Subcutaneous abdominal adipose tissue (tissue), 5 donors: Measurements from ENCODE around the gene BLOC1S5.

Experiments used
- H3K27ac ChIP-seq: one replicate; pipeline ENCODE4 v1.7.0; 2013; ENCODE audit warnings: low read depth, mild to moderate bottlenecking, inconsistent platforms, low read length, moderate library complexity
- H3K27me3 ChIP-seq, 5 donors: one replicate each; pipeline ENCODE4 v1.7.0; 2013; ENCODE audit warnings: low read length in 5 of 5, inconsistent platforms in 1 of 5; ENCODE audit not compliant: control insufficient read depth in 5 of 5, insufficient read depth in 4 of 5
- H3K36me3 ChIP-seq, 5 donors: one replicate each; pipeline ENCODE4 v1.7.0; 2013; ENCODE audit warnings: low read length in 5 of 5; ENCODE audit not compliant: control insufficient read depth in 5 of 5, insufficient read depth in 5 of 5
- H3K4me1 ChIP-seq, 5 donors: one replicate each; pipeline ENCODE4 v1.7.0; 2013; ENCODE audit warnings: low read length in 5 of 5, mild to moderate bottlenecking in 3 of 5, moderate library complexity in 1 of 5; ENCODE audit not compliant: control insufficient read depth in 5 of 5, insufficient read depth in 5 of 5
- H3K4me3 ChIP-seq, 5 donors: one replicate each; pipeline ENCODE4 v1.7.0; 2013; ENCODE audit warnings: low read length in 5 of 5, low read depth in 1 of 5
- H3K9ac ChIP-seq, 5 donors: one replicate each; pipeline ENCODE4 v1.7.0; 2013; ENCODE audit warnings: low read length in 5 of 5, mild to moderate bottlenecking in 4 of 5, moderate library complexity in 3 of 5
- H3K9me3 ChIP-seq, 5 donors: one replicate each; pipeline ENCODE4 v1.7.0; 2013; ENCODE audit warnings: low read length in 5 of 5; ENCODE audit not compliant: control insufficient read depth in 5 of 5
- donor health status: healthy.
- donor health status: healthy.
- donor health status: healthy.
- donor health status: healthy.
- donor health status: healthy.

The BLOC1S5 gene

DNA sequence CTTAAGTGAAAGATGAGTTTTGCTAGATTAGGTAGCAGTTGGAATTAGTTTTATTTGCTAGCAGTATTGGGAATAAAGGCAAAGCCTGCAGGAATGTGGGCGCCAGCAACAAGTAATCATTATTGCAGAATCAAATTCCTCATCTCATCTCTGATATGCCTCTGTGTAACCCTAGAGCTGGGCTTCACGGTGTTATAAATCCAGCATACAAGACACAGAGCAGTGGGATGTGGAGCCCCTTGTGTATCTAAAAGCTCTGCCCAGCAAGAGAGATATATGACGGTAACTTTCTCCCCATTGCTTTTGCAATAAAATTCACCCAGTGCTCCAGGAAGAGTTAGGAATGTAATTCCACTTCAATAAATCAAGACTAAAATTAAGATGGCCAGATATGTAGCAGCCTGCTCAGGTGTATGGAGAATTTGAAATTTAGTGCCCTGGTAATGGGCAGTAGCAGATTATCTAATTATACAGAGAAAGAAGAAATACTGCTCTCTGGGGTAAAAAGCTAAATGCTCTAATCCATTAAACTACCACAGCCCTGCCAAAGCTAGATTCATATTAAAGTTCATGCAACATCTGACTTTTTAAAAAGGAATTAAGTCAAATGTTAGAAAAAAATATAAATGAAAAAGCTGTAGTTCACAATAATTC, 5.6 kb upstream of the BLOC1S5 start:
- Histone ChIP-seq H3K36me3 (no peaks in the 10 kb centered on the region), H3K4me3 (no peak overlapping the region), H3K27ac (peak overlapping the region; percentile 12), H3K27me3 (no peaks in the 10 kb centered on the region), H3K9ac (no peak overlapping the region), H3K9me3 (no peaks in the 10 kb centered on the region), H3K4me1 (peaks cover under 1 to 18% (median 9%) of the 10 kb centered on the region in 5 donors)

DNA sequence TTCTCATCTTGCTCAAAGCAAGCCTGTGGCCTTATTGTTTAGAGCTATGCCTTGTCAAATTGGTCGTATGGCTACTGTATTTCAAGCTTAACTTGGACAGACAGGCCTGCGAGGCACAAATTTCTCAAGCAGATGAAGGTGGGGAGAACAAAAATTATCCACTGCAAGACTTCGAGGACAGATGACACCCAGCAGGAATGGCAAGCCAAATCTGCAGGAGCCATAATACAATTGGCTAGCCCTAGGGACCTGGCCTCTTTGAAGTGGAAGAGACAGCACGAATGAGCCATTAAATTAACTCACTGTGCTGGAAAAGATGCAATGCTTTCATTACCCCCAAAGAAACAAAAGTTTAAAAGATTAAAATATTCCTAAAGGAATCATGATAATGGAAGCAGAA, 5.0 kb upstream of the BLOC1S5 start:
- H3K4me1 ChIP-seq = peaks cover 1 to 22% (median 13%) of the 10 kb centered on the region in 5 donors
- H3K4me3 ChIP-seq = no peak overlapping the region
- no peaks in the 10 kb centered on the region for H3K27me3 ChIP-seq
- no peaks in the 10 kb centered on the region for H3K36me3 ChIP-seq
- H3K9ac ChIP-seq = no peak overlapping the region
- H3K27ac ChIP-seq = no peak overlapping the region
- no peaks in the 10 kb centered on the region for H3K9me3 ChIP-seq

DNA sequence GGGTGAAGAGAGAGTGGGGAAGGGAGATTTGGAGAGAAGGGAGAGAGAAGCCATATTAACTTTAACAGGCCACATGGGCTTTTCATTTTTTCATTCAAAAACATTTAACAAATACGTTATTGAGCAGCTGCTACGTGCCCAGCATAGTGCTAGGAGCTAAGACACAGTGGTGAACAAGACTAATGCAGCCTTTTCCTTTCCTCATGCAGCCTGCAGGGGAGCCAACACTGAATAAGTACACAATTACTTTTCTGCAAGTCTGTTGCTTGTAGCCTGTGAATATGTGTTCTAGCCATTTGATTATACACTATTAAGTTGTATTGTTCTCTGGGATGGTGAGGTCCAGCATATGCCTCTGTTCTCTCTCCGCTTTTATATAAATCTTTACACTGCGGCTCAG, 1.9 kb upstream of the BLOC1S5 start:
- Histone ChIP-seq H3K4me1 (peaks cover 1 to 29% (median 21%) of the 10 kb centered on the region in 5 donors), H3K4me3 (no peak overlapping the region), H3K36me3 (peaks cover 4 to 9% (median 4%) of the 10 kb centered on the region in 5 donors), H3K9ac (no peak overlapping the region), H3K27me3 (no peaks in the 10 kb centered on the region), H3K9me3 (no peaks in the 10 kb centered on the region), H3K27ac (no peak overlapping the region)

DNA sequence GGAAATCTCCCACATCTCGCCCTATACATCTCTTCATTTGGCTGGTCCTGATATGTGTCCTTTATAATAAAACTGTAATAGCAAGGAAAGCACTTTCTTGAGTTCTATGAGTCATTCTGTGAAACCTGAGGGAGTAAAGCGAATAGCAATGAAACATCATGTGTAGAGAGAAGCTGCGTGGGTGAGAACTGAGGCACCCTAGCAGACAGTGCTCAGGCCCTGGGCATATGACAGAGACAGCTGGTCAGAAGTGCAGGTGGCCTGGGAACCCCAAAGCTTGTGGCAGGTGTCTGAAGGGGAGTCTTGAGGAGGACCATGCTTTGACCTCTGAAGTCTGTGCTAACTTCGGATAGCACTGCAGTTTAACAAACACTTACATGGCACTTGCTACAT, 1.3 kb upstream of the BLOC1S5 start:
- peaks cover 4 to 9% (median 5%) of the 10 kb centered on the region in 5 donors for H3K36me3 ChIP-seq
- no peak overlapping the region for H3K9ac ChIP-seq
- no peaks in the 10 kb centered on the region for H3K27me3 ChIP-seq
- H3K9me3 ChIP-seq = no peaks in the 10 kb centered on the region
- H3K4me3 ChIP-seq = no peak overlapping the region
- no peak overlapping the region for H3K27ac ChIP-seq
- peaks cover 1 to 29% (median 21%) of the 10 kb centered on the region in 5 donors for H3K4me1 ChIP-seq

DNA sequence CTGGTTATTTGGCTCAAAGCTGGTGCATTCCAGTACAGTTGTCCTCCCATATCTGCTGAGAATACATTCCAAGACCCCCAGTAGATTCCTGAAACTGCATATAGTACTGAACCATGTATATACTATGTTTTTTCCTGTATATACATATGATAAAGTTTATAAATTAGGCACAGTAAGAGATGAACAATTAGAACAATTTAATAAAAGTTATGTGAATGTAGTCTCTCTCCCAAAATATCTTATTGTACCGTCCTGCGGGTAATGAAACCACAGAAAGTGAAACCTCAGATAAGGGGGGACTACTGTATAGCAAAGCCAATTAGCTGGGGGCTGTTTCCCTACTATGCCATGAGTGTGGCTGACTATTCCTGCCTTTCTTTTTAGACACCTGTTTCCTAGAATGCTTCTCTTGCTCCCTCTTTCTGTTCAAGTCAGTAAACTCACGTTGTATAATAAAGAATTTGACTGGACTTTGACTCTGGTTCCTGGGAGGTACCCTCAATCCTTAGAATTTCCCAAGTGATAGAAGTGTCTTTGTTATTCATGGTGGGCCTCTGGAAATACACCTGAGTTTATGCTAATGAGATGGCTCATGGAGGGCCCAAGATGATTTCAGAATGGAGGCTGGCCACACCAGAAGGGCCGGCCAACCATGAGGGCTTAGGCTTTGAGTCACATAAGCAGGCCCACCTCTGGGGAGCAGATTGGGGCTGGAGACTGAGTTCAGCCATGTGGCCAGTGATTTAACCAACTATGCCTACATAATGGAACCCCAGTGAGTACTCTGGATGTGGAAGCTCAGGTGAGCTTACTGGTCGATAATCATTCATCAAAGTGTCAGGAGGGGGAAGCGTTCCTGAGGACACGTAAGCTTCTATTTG, 689 bp upstream of the BLOC1S5 start:
- H3K4me1 ChIP-seq = peaks cover 1 to 23% (median 20%) of the 10 kb centered on the region in 5 donors
- no peaks in the 10 kb centered on the region for H3K27me3 ChIP-seq
- peak overlapping the region in 4 of 5 donors; percentile 49 to 91 (median 72) for H3K9ac ChIP-seq
- no peaks in the 10 kb centered on the region for H3K9me3 ChIP-seq
- H3K27ac ChIP-seq = peak overlapping the region; percentile 82
- H3K4me3 ChIP-seq = peak overlapping the region; percentile 65 to 98 (median 94)
- H3K36me3 ChIP-seq = peaks cover 7 to 15% (median 8%) of the 10 kb centered on the region in 5 donors

DNA sequence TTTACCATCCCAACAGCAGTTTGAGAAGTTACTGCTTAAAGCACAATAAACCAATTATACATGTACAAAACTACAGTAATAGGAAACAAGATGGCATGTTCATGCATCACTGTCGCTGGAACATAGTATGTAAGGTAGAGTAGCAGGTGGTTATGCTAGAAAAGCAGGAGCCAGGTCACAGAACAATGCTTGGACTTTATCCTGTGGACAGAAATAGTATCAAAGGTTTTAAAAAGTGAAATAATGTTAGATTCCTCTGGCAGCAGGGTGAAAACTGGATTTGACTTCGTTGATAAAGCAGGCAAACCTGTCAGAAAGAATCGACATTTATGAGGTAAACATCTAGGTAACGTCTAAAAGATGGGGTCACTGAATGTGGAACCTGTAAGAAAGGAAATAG, 2.5 kb downstream of the BLOC1S5 start:
- Histone ChIP-seq H3K27ac (no peak overlapping the region), H3K9ac (no peak overlapping the region), H3K4me1 (peaks cover 3 to 20% (median 11%) of the 10 kb centered on the region in 5 donors), H3K9me3 (no peaks in the 10 kb centered on the region), H3K36me3 (peaks cover 8 to 28% (median 10%) of the 10 kb centered on the region in 5 donors), H3K27me3 (no peaks in the 10 kb centered on the region), H3K4me3 (no peak overlapping the region)

DNA sequence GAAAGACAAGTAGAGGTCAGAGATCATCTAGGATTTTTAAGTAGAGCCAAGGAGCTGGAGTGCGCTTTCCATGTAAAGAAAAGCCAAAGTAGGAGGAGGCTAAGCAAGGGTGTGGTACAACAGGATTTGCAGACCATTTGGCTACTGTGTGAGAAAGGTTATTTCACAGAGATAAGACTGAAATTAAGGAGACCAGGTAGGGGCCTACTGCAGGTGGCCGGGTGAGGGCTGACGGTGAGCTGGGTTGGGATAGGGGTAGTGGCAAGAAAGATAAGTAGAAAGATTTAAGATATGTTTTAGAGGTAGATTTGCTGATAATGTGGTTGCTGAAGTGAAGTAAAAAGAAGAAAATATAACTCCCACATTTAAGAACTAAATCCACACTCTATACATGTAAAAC, 3.8 kb downstream of the BLOC1S5 start:
- Histone ChIP-seq H3K9me3 (no peaks in the 10 kb centered on the region), H3K4me3 (no peak overlapping the region), H3K4me1 (peaks cover 3 to 20% (median 11%) of the 10 kb centered on the region in 5 donors), H3K27ac (no peak overlapping the region), H3K27me3 (no peaks in the 10 kb centered on the region), H3K36me3 (peaks cover 8 to 32% (median 10%) of the 10 kb centered on the region in 5 donors), H3K9ac (no peak overlapping the region)

DNA sequence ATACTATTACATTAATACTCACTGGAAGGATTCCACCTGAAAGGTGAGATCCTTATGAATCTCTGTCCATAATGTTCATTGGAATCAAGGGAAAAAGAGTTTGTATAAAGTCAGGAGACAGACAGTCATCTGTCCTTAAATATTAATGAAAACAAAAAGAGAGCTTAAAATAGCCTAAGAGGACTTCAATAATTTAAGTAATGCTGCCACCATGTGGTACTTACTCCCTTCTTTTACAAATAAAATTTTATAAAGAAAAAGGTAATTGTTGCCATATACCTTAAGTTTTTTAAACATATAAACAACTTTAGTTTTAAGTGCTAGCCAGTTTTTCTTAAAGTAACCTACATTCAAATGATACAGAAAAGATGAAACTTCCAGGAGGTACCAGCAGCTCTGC, 5.1 kb downstream of the BLOC1S5 start:
- no peak overlapping the region for H3K9ac ChIP-seq
- H3K9me3 ChIP-seq = no peaks in the 10 kb centered on the region
- H3K36me3 ChIP-seq = peaks cover 8 to 32% (median 10%) of the 10 kb centered on the region in 5 donors
- peaks cover 2 to 18% (median 11%) of the 10 kb centered on the region in 5 donors for H3K4me1 ChIP-seq
- H3K4me3 ChIP-seq = no peak overlapping the region
- no peak overlapping the region for H3K27ac ChIP-seq
- no peaks in the 10 kb centered on the region for H3K27me3 ChIP-seq

DNA sequence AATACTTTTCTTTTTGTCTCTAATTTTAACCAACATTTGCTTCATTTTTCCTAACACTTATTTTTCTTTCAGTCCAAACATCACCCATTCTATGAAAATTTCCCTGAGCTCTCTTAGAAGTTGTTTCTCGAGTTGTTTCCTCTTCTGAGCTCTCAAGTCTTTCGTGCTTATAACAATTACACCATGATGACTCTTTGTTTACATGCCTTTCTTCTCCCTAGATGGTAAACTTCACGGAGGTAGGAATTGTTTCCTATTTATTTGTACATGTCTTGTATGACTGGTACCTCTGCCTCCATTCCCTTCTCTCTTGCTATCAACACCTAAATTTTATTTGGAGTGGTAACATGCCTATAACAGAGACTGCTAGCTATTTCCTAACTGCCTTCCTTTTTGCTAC, 6.4 kb downstream of the BLOC1S5 start:
- Histone ChIP-seq H3K27me3 (no peaks in the 10 kb centered on the region), H3K4me3 (no peak overlapping the region), H3K27ac (no peak overlapping the region), H3K36me3 (peaks cover 8 to 32% (median 10%) of the 10 kb centered on the region in 5 donors), H3K9me3 (no peaks in the 10 kb centered on the region), H3K4me1 (peaks cover 2 to 11% (median 5%) of the 10 kb centered on the region in 5 donors), H3K9ac (no peak overlapping the region)

DNA sequence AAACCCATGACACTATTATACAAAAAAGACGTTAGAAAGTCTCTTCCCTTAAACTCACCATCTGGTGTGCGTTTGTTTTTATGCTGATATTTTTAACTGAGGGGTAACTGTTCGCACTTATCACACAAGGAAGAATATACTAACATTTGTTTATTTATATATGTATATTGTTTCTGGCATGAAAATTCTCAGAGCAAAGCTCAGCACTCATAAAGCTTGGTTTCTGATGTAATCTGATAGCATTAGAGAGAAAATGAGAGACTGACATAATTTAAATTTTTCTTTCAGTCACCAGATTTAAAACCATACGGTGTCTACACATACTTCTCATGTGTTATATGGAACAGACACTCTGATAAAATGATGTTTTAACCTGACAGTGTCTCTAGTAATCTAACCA, 6.9 kb downstream of the BLOC1S5 start:
- peaks cover 8 to 32% (median 10%) of the 10 kb centered on the region in 5 donors for H3K36me3 ChIP-seq
- no peaks in the 10 kb centered on the region for H3K27me3 ChIP-seq
- H3K9ac ChIP-seq = no peak overlapping the region

More for the DNA sequence above, 6.9 kb downstream of the BLOC1S5 start:
- Histone ChIP-seq H3K9me3 (no peaks in the 10 kb centered on the region), H3K27ac (no peak overlapping the region), H3K4me3 (no peak overlapping the region), H3K4me1 (peaks cover 2 to 11% (median 5%) of the 10 kb centered on the region in 5 donors)
